OCI-LY1 (cell line): ENCODE results near the gene IGFBP2.

Source experiments
- H2AFZ ChIP-seq: fragments of 200-600 bp; sonication (generic), shearing (Covaris generic); 2 replicates; pipeline ENCODE4 v1.6.0; 2014; ENCODE audit warnings: antibody characterized with exemption, mild to moderate bottlenecking, low read length
- H3F3A ChIP-seq: fragments of 200-600 bp; sonication (generic), shearing (Covaris generic); 2 replicates; pipeline ENCODE4 v1.6.0; 2014; ENCODE audit warnings: mild to moderate bottlenecking, antibody characterized with exemption, low read length, moderate library complexity; ENCODE audit not compliant: insufficient read depth
- H3K27ac ChIP-seq: fragments of 200-600 bp; sonication (generic); 2 replicates; pipeline ENCODE4 v1.5.1; 2014; ENCODE audit warnings: low read length, mixed run types, mild to moderate bottlenecking, low read depth; ENCODE audit not compliant: poor library complexity, severe bottlenecking
- H3K27me3 ChIP-seq: fragments of 200-600 bp; sonication (generic); 2 replicates; pipeline ENCODE4 v1.6.0; 2014; ENCODE audit warnings: antibody characterized with exemption, mild to moderate bottlenecking, low read length, moderate library complexity; ENCODE audit not compliant: insufficient read depth
- H3K36me3 ChIP-seq: fragments of 200-600 bp; sonication (generic); 2 replicates; pipeline ENCODE4 v1.6.1; 2014; ENCODE audit warnings: mild to moderate bottlenecking, antibody characterized with exemption, low read length, moderate library complexity, mixed read lengths; ENCODE audit not compliant: insufficient read depth
- H3K4me1 ChIP-seq: fragments of 200-600 bp; sonication (generic); 2 replicates; pipeline ENCODE4 v1.5.1; 2014; ENCODE audit warnings: mild to moderate bottlenecking, low read length, moderate library complexity; ENCODE audit not compliant: insufficient read depth, severe bottlenecking
- H3K4me2 ChIP-seq: fragments of 200-600 bp; sonication (generic), shearing (Covaris generic); 2 replicates; pipeline ENCODE4 v1.6.1; 2014; ENCODE audit warnings: low read length
- H3K4me3 ChIP-seq: fragments of 200-600 bp; sonication (generic); 2 replicates; pipeline ENCODE4 v1.5.1; 2014; ENCODE audit warnings: low read length, low read depth, mild to moderate bottlenecking, mixed read lengths; ENCODE audit not compliant: poor library complexity, severe bottlenecking
- H3K79me2 ChIP-seq: fragments of 200-600 bp; shearing (Covaris generic); 2 replicates; pipeline ENCODE4 v1.6.1; 2016; ENCODE audit warnings: mixed run types, low read length, mixed read lengths; ENCODE audit not compliant: insufficient read depth
- H3K9ac ChIP-seq: fragments of 200-600 bp; sonication (generic), shearing (Covaris generic); 2 replicates; pipeline ENCODE4 v1.6.1; 2014; ENCODE audit warnings: mild to moderate bottlenecking, low read length, mixed read lengths
- H3K9me2 ChIP-seq: fragments of 200-600 bp; sonication (generic), shearing (Covaris generic); 2 replicates; pipeline ENCODE4 v1.6.1; 2014; ENCODE audit warnings: low read depth, mild to moderate bottlenecking, low read length, mixed read lengths
- H3K9me3 ChIP-seq: fragments of 200-600 bp; shearing (Covaris generic); 2 replicates; pipeline ENCODE4 v1.6.1; 2014; ENCODE audit warnings: low read length, mixed read lengths
- H4K20me1 ChIP-seq: fragments of 200-600 bp; sonication (generic), shearing (Covaris generic); 2 replicates; pipeline ENCODE4 v1.6.0; 2016; ENCODE audit warnings: mild to moderate bottlenecking, low read length; ENCODE audit not compliant: insufficient read depth
- EZH2 ChIP-seq: fragments of 200-600 bp; sonication (generic), shearing (Covaris generic); IDR thresholded peaks from 2 replicates; pipeline ENCODE4 v1.8.0; 2017; ENCODE audit warnings: borderline replicate concordance, mixed run types, mild to moderate bottlenecking, antibody characterized with exemption, low read length, moderate library complexity, mixed read lengths
- TF ChIP-seq, protein P1 (sequence below): fragments of 200-600 bp; sonication (generic), shearing (Covaris generic); IDR thresholded peaks from 2 replicates; pipeline ENCODE4 v1.5.1; 2017; ENCODE audit warnings: mild to moderate bottlenecking, antibody characterized with exemption, low read length, moderate library complexity, mixed read lengths

IGFBP2 gene

DNA sequence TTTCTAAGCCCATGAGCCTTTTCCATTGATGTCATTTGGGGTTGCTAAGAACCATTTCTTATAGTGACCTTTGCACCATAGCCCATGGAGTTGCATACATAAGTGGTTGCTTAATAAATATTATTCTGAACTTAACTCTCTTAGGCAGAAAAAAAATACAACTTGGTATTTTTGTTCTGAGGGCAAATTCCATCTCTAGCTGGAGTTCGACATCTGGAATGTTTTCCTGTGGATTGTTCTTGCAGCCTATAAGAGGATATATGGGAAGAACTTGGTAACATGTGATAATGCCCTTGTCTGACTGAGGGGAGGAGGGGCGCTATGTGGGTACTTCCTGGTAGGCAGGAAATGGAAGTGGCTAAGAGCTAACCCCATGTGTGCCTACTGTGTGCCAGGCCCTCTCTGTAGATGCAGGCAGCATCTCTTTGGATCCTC is 20.7 kb downstream of the IGFBP2 start:
- no peaks in the 10 kb centered on the region for H3K79me2 ChIP-seq
- H3K4me2 ChIP-seq: no peak overlapping the region
- H3K27ac ChIP-seq: no peak overlapping the region
- no peak overlapping the region for H3K4me3 ChIP-seq
- no peaks in the 10 kb centered on the region for H3K27me3 ChIP-seq
- H3K9ac ChIP-seq: no peak overlapping the region
- no peaks in the 10 kb centered on the region for H3F3A ChIP-seq
- H4K20me1 ChIP-seq: no peaks in the 10 kb centered on the region
- H3K4me1 ChIP-seq: no peaks in the 10 kb centered on the region
- H3K36me3 ChIP-seq: no peaks in the 10 kb centered on the region
- TF ChIP-seq EZH2: no peak
- TF ChIP-seq, protein P1, sequence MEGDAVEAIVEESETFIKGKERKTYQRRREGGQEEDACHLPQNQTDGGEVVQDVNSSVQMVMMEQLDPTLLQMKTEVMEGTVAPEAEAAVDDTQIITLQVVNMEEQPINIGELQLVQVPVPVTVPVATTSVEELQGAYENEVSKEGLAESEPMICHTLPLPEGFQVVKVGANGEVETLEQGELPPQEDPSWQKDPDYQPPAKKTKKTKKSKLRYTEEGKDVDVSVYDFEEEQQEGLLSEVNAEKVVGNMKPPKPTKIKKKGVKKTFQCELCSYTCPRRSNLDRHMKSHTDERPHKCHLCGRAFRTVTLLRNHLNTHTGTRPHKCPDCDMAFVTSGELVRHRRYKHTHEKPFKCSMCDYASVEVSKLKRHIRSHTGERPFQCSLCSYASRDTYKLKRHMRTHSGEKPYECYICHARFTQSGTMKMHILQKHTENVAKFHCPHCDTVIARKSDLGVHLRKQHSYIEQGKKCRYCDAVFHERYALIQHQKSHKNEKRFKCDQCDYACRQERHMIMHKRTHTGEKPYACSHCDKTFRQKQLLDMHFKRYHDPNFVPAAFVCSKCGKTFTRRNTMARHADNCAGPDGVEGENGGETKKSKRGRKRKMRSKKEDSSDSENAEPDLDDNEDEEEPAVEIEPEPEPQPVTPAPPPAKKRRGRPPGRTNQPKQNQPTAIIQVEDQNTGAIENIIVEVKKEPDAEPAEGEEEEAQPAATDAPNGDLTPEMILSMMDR: no peak
- H3K9me2 ChIP-seq: no peaks in the 10 kb centered on the region
- H2AFZ ChIP-seq: no peak overlapping the region
- no peaks in the 10 kb centered on the region for H3K9me3 ChIP-seq

DNA sequence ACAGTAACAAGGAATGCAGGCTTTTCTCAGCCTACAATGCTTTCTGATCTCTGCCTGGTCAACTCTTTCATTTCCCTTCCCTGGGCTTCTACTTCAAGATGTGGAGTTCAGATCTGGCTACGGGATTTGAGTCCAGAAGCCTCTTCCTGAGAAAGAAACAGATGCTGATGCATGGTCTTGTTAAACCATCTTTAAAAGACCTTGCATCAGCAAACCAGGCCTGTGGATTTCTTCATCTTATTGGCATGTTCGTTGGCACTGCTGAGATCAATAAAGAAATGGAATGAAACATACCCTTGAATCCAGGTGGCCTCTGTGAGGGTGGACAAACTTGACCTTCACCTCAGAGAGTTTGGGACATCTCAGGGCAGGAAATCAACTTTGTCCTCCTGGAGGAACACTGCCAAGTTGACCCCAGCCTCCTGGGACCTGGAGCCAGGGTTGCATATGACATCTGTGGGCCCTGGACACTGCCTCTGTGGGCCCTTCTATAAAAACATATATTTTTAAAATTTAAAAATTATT is 21.4 kb downstream of the IGFBP2 start:
- Histone ChIP-seq H2AFZ (no peak overlapping the region), H3K36me3 (no peaks in the 10 kb centered on the region), H4K20me1 (no peaks in the 10 kb centered on the region), H3K27me3 (no peaks in the 10 kb centered on the region), H3F3A (no peaks in the 10 kb centered on the region), H3K9me2 (no peaks in the 10 kb centered on the region), H3K4me2 (no peak overlapping the region), H3K9ac (no peak overlapping the region), H3K79me2 (no peaks in the 10 kb centered on the region), H3K4me3 (no peak overlapping the region), H3K4me1 (no peaks in the 10 kb centered on the region), H3K27ac (no peak overlapping the region), H3K9me3 (no peaks in the 10 kb centered on the region)
- no peak for TF ChIP-seq EZH2
- TF ChIP-seq, protein P1: no peak

DNA sequence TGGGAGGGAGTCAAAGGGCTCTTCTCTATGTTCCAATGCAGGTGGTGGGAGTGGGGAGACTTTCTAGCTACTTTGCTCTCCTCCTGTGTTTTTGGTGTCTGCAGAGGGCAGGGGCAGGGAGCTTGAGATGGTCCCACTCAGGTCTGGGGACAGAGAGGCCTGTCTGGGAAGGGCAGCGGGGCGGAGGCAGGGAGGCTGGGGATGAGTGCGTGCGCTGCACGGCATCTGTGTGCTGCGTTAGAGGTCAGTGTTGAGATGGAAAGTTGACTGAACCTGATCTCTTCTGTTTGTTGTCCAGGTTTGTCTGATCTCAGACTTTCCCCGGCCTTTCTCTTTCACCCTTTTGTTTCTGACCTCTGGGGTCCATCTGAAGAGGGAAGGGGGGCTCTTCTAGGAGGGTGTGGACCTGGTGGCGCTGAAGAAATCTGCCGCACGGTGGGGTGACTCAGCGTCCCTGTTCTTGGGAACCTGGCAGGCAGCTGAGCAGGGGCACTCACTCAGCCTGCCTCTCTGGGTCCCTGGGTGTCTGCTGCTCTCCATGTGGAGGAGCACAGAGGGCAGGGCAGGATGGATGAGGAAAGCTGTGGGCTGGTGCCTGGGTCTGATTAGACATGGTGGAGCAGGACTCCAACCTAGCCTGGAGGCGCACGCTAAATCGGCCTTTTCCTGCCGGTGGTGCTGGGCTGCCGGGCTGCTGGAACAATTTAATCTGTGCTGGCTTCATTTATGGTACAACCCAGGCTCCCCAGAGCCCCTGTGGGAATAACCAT is 24.1 kb downstream of the IGFBP2 start:
- H3K27me3 ChIP-seq: no peaks in the 10 kb centered on the region
- H3K9me3 ChIP-seq: no peaks in the 10 kb centered on the region
- H3F3A ChIP-seq: no peaks in the 10 kb centered on the region
- H3K79me2 ChIP-seq: no peaks in the 10 kb centered on the region
- no peaks in the 10 kb centered on the region for H4K20me1 ChIP-seq
- no peak for TF ChIP-seq EZH2
- TF ChIP-seq, protein P1: no peak
- no peak overlapping the region for H2AFZ ChIP-seq
- no peaks in the 10 kb centered on the region for H3K36me3 ChIP-seq
- no peaks in the 10 kb centered on the region for H3K9me2 ChIP-seq
- no peak overlapping the region for H3K27ac ChIP-seq
- H3K4me3 ChIP-seq: no peak overlapping the region
- no peak overlapping the region for H3K9ac ChIP-seq
- H3K4me1 ChIP-seq: no peaks in the 10 kb centered on the region
- no peak overlapping the region for H3K4me2 ChIP-seq
